GM18867 (cell line): ENCODE data around the gene SMG7.

Experiments
- ATAC-seq: cut with Tn5 transposase; IDR thresholded peaks from one replicate; pipeline ENCODE4 v1.9.1; 2021; ENCODE audit warnings: mild to moderate bottlenecking, moderate library complexity; ENCODE audit not compliant: unreplicated experiment

SMG7 gene

GRCh38 chr1:183470147-183470960 lies 1.9 kb upstream of the SMG7 start:
- peak; percentile 50 for ATAC-seq

GRCh38 chr1:183470961-183471742 lies 1.1 kb upstream of the SMG7 start:
- peak; percentile 25 for ATAC-seq

GRCh38 chr1:183471743-183472487 lies 384 bp upstream of the SMG7 start:
- peak; percentile 45 for ATAC-seq

GRCh38 chr1:183473217-183473536 lies 878 bp downstream of the SMG7 start:
- ATAC-seq = no peak

GRCh38 chr1:183476081-183476480 lies 3.8 kb downstream of the SMG7 start:
- no peak for ATAC-seq

GRCh38 chr1:183477986-183478781 lies 5.9 kb downstream of the SMG7 start:
- peak; percentile 48 for ATAC-seq

GRCh38 chr1:183480971-183481441 lies 8.7 kb downstream of the SMG7 start:
- peak; percentile 68 for ATAC-seq

- ATAC-seq = no peak
Observed at GRCh38 chr1:183483224-183483623, 10.9 kb downstream of the SMG7 start.

- ATAC-seq = no peak
Observed at GRCh38 chr1:183484254-183484653, 12.0 kb downstream of the SMG7 start.

- ATAC-seq = no peak
Observed at GRCh38 chr1:183484851-183485250, 12.6 kb downstream of the SMG7 start.

GRCh38 chr1:183487674-183488442 lies 15.6 kb downstream of the SMG7 start:
- ATAC-seq = no peak

GRCh38 chr1:183490932-183491331 lies 18.6 kb downstream of the SMG7 start:
- no peak for ATAC-seq

GRCh38 chr1:183493540-183494245 lies 21.4 kb downstream of the SMG7 start:
- ATAC-seq = no peak

GRCh38 chr1:183495420-183495819 lies 23.1 kb downstream of the SMG7 start:
- no peak for ATAC-seq

GRCh38 chr1:183497218-183497617 lies 24.9 kb downstream of the SMG7 start:
- no peak for ATAC-seq

- ATAC-seq = no peak
Observed at GRCh38 chr1:183498342-183498991, 26.2 kb downstream of the SMG7 start.

- ATAC-seq = no peak
Observed at GRCh38 chr1:183505454-183506089, 33.3 kb downstream of the SMG7 start.

GRCh38 chr1:183506561-183506960 lies 34.3 kb downstream of the SMG7 start:
- ATAC-seq = no peak
